NCI-H2227 (cell line): ENCODE results near the gene HMGXB4.
A peak's percentile ranks its signal among the peaks of the same experiment; 100 is the strongest.
"Not testable (repeated sequence)": the region's sequence is repeated elsewhere in the genome, so short reads cannot be mapped to it uniquely, and the experiment has no call there.

ENCODE experiments used
- DNase-seq: peaks from one replicate; lab custom pipeline; 2025; ENCODE audit not compliant: unreplicated experiment; lab: John Stamatoyannopoulos, UW

The HMGXB4 gene, protein sequence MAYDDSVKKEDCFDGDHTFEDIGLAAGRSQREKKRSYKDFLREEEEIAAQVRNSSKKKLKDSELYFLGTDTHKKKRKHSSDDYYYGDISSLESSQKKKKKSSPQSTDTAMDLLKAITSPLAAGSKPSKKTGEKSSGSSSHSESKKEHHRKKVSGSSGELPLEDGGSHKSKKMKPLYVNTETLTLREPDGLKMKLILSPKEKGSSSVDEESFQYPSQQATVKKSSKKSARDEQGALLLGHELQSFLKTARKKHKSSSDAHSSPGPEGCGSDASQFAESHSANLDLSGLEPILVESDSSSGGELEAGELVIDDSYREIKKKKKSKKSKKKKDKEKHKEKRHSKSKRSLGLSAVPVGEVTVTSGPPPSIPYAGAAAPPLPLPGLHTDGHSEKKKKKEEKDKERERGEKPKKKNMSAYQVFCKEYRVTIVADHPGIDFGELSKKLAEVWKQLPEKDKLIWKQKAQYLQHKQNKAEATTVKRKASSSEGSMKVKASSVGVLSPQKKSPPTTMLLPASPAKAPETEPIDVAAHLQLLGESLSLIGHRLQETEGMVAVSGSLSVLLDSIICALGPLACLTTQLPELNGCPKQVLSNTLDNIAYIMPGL

DNA sequence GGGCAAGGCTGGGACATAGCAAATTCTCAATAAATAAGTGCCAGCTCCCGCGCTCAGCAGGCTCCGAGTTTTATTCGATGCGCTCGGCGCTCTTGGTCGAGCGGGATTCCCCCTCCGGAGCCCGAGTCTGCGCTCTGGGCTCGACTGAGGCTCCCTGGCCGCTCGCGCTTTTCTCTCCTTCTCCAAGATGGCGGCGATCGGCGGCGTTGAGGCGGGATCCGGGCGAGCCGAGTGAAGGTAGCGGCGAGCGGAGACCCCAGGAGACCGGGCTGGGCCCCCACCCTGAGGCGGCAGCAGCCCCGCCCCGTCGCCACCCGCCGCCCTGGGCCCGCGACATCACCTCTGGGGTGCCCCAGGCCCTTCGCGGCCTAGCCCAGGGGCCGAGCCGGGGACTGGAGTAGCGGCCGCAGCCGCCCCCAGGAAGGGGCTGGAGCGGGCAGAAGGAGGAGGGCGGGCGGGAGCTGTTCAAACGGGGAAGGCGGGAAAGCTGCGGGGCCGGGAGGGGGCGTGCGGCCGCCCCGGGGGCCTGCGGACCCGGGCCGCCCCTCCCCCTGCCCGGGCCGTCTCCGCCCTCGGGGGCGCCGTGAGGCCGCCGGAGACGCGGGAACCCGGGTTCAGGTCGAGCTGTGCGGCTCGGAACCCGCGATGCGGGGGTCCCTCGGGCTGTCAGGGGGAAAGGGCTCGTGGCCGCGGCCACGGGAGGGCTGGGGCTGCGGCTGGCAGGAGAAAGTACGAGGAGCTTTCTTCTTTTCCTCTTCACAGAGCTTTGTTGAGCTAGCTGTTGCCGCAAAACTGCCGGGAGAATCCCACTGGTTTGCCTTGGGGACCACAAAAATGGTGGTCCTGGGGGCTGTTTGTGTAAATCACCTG is at the start of gene HMGXB4:
HMGXB4 (plus strand) TSS at position 173 of the 870 bp plus-strand sequence. CDS start 4,898 bp downstream, outside the sequence.
- peak; percentile 90 for DNase-seq

DNA sequence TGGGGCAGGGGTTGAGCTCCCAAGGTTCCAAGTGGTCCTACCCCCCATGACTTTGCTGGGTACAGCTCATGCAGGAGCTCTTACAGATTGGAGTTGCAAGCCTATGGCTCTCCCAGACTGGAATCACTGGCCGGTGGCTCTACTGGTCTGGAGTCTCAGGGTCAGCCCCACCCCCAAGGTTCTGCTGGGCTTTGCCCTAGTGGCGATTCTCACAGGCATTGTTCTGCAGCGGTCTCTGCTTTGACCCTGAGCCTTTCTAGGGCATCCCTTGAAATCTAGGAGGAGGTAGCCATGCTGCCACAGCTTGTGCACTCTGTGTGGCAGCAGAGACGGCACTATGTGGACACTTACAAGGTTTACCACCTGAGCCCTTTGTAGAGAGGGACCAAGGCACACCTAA is 49.3 kb upstream of the HMGXB4 start:
- no peak for DNase-seq

DNA sequence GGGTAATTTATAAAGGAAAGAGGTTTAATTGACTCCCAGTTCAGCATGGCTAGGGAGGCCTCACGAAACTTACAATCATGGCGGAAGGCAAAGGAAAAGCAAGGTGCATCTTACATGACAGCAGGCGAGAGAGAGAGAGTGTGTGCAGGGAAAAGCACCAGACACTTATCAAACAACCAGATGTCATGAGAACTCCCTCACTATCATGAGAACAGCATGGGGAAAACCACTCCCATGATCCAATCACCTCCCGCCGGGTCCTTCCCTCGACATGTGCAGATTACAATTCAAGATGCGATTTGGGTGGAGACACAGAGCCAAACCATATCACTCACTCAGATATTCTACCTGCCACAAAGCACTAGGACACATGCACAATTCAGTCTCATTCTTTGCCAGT is 48.1 kb upstream of the HMGXB4 start:
- DNase-seq = no peak

DNA sequence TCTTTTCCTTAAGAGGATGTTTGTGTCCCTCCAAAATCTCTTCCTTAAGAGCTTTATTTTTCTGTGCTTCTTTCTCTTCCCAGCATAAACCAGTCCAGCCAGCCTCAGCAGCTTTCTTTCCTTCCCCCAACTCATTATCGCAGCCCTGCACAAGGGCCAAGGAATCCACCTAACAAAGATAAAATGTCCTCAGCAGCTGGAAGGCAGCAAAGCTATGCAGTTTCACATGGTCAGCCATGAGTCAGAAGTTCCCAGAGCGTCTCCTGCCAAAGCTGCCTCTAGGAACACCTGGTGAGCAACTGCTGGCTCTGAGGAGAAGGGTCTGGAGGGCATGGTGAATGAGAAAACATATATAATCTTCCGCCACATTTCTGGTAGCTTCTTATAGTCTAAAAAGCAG is 45.3 kb upstream of the HMGXB4 start:
- DNase-seq = no peak

DNA sequence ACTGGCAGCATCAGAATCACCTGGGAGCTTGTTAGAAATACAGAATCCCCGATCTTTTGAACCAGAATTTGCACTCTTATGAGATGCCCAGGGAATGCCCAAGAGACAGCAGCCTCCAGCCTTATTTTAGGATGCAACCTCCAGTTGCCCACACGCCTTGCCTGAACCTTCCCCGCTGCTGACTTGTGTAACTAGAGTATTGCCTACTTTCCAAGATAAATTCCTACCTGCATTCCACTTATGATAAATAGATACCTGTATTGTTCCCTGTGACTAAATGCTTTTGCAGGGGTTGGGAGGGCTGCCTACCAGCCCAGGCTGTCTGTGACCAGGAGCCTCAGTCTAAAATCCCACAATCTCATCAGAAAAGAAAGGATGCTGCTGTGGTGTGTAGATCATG is 44.3 kb upstream of the HMGXB4 start:
- DNase-seq = no peak

DNA sequence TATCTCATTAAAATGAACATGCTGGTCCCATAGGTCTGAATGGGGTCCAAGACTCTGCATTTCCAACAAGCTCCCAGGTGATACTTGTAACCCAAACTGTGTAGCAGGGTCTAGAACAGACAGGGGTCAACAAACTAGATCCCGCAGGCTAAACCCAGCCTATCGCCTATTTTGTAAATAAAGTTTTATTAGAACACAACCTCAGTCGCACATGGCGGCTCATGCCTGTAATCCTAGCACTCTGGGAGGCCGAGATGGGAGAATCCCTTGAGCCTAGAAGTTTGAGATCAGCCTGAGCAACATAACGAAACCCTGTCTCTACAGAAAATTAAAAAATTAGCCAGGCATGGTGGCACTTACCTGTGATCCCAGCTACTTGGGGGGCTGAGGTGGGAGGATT is 42.3 kb upstream of the HMGXB4 start:
- DNase-seq = no peak

DNA sequence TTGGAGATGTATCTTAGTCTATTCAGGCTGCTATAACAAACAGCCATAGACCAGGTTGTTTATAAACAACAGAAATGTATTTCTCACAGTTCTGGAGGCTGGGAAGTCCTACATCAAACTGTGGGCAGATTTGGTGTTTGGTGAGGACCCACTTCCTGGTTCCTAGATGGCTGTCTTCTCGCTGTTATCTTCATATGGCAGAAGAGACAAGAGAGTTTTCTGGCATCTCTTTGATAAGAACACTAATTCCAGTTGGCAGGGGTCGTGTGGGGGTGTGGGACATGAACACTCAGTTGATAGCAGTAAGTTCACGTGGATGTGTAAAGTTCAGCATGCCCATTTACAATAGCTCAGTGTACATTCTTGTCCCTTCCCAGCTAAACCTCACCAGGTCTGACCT is 41.3 kb upstream of the HMGXB4 start:
- no peak for DNase-seq

DNA sequence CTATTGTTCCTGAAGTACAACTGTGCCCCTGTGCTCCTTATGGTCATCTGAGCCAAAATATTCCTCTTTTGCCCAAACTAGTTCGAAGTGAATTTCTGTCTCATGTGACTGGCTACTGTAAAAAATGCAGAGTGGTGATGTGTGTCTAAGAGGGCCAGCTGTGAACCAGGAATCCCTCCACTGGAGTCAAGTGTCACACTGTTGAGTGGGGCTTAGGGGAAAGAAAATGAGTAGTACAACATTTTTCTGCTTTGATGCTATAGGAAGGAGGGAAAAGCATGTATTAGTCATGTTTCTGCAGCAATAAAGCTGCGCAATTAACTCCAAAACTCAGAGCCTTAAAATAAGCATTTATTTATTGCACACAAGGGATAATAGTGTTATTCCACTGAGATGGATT is 39.8 kb upstream of the HMGXB4 start:
- DNase-seq = no peak

DNA sequence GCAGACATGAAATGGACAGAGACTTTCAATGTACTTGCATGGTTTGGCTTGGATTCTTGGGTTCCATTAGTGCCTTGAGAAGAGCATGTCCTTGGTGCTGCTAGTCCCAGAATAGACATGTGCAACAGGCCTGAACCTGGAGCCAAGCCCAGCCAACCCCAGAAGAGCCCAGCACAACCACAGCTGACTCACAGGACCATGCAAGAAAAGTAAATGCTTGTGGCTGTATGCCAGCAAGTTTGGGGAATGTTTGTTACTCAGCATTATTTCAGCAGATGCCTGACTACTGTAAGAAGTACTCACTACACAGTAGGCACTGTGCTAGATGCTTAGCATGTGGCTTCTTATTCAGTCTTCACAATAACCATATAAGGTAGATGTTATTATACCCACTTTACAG is 39.2 kb upstream of the HMGXB4 start:
- no peak for DNase-seq

DNA sequence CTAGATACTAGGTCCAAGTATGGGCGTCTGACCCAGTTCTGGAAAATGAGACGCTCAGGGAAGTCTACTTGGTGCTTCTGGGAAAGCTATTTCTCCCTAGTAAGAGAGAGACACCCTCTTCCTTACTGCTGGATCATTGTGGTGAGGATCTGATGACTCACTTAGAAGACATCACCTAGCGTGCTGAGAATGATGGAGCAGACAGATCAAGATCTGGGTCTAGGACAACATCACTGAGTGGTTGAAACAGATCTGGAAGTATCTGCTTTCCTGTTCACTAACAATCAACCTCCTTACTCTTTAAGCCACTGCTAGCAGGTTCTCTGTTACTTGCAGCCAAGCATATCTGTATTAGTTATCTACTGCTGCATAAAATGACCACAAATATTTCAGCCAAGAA is 38.3 kb upstream of the HMGXB4 start:
- no peak for DNase-seq

DNA sequence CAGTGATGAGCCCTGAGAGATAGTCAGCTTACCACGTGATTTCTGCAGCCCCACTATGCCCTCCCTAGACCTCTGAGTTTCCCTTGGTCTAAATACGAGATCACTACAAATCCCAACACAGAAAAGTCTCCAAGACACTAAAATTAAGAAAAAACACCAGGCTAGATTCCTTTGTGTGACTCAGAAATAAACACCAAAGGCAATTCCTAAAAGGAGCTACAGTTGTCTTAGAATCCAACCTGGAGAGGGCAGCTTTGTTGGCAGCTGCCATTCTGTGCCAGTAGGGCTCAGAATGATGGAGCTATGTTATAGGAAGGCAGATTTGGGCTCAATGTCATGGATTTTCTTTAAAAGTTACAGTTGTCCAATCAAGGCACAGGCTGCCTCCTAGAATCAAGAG is 37.1 kb upstream of the HMGXB4 start:
- no peak for DNase-seq

DNA sequence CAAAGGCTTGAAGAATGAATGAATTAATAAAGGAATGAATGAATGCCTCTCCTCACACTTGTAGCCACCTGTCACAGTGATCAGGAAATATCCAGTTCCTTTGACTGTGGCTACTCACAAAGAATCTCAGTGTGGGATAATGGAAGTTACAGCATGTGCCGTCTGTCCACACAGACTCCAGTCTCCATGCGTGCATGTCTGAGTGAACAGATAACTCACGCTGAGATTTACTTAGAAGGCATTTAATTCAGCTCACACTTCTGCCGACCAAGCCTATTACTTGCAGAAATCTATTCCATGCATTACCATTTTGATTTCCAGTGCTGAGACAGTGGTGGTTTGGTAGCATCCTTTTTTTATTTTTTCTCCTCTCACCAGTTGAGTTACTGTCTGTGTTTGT is 32.3 kb upstream of the HMGXB4 start:
- no peak for DNase-seq

DNA sequence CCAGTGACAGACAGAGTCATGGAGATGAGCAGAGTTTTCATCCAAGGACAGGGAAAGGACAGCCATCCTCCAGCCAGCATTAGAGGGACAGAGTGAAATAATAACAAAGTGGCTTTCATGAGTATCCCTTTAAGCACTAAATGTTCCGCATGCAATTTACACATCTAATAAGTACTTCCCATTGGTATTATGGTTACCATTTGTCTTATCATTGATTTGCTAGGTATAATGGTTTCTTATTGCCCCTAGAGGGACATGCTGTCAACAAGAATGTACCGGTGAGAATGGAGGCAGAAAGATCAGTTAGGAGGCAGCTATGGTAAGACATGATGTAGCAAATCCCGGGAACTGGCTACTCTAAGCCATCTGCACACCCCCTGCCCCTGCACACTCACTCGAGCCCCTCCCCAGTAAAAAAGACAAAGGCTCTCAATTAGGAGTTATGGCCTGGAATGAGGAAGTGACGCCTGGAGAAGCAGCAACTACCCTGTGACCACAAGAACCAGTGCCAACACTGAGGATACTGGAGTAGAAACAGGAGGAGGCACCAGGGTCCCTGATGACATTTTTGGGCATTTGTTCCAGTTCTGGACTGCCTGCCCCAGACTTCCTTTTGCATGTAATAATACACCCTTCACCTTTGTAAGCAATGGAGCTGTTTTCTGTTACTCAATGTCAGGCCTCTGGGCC is 30.2 kb upstream of the HMGXB4 start:
- no peak for DNase-seq

DNA sequence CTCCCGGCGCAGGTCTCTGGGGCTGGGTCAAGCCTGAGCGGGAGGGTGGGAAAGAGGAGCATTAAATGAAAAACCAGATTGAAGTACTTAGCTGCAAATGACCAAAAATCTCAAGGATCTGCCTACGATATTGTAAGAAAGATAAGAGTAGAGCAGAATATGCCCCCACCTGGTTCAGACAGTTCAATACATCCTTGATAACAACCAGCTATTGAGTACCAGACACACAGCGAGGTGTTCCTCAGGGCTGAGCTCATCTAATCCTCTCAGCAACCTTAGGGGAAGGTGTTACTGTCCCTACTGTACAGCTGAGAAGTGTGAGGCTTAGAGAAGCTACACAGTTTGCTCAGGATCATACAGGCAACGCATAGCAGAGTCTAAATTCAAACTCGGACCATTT is 27.4 kb upstream of the HMGXB4 start:
- no peak for DNase-seq

DNA sequence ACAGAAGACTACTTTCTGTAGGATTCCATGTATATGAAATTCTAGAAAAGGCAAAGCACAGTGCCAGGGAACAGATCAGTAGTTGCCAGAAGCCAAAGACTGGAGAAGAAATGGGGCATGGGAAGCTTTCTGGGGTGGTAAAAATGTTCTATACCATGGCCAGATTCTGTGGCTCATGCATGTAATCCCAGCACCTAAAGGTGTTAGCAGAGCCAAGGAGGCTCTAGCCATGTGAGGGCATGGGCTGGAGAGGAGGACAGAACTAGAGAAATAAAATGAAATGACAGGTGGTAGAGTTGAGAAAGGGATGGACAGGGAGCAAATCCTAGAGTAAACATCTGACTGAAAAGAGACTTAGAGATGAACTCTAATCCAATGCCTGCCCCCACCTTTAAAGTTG is 26.9 kb upstream of the HMGXB4 start:
- DNase-seq = no peak

DNA sequence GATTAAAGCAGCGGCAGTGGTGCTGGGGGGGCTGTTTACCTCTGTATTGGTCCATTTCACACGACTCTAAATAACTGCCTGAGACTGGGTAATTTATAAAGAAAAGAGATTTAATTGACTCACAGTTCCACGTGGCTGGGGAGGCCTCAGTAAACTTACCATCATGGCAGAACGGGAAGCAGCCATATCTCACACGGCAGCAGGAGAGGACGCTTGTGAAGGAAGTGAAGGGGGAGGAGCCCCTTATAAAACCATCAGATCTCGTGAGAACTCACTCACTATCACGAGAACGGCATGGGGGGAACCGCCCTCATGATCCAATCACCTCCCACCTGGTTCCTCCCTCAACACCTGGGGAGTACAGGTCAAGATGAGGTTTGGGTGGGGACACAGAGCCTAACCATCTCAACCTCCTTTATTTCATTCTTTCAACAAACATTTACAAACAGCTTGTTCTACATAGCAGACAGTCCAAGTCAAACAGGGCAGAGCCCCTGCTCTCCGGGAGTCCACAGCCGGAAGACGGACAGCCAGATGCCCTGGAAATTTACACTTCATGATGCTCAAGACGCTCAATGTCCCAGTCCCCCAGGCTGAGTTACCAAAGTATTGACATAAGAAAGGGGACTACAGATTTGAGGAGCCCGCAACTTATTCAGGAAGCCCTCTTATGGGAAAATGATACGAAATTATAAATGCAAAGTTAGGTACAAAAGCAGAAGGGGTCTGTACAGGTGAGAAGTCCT is 26.3 kb upstream of the HMGXB4 start:
- DNase-seq = peak; percentile 37

DNA sequence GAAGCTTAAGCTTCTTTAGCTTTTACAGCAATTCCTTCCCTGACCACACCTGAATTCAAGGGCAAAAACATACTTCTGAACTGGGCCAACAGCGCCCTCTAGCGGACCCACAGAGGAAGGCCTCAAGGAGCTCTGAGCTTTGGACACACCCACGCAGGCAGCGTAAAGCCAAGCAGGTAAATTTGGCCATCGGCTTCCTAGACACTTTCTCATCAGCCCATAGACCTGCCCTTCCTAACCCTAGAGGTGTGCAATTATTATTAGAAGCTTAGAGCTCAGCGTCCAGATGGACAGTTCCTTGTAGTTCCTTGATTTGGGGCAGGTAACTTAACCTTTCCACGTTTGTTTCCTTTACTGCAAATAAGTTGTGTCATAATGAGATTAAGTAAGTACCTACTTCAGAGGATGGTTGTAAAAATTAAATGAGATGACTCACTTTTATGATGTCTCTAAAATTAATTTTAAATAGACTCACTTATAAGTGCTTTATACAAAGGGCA is 25.7 kb upstream of the HMGXB4 start:
- peak; percentile 79 for DNase-seq

DNA sequence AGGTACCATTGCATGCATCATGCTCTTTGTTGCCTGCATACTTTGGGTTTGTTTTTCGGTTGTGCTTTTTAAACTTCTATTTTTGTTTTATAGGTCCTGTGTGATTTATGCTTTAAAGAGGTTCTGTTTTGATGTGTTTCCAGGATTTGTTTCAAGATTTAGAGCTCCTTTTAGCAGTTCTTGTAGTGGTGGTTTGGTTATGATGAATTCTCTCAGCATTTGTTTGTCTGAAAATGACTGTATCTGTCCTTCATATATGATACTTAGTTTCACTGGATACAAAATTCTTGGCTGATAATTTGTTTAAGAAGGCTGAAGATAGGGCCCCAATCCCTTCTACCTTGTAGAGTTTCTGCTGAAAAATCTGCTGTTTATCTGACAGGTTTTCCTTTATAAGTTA is 18.5 kb upstream of the HMGXB4 start:
- not testable (repeated sequence) for DNase-seq

DNA sequence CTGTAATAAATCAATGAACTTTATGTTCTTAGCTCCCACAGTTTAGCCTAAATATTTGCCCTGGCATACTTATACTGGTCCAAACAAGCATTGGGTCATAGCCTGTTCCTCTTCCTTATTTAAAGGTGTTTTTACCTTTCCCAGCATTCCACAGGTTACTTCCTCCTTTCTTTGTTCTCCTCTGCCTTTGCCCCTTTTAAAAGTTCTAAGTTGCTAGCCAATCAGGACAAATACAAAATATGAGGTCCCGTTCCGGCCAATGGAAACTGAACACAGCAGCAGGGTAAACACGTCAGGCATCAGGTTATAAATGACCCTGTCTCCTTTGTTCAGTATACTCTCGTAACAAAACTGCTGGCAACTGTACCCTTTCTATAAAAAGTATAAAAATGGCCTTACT is 12.8 kb upstream of the HMGXB4 start:
- DNase-seq = not testable (repeated sequence)

DNA sequence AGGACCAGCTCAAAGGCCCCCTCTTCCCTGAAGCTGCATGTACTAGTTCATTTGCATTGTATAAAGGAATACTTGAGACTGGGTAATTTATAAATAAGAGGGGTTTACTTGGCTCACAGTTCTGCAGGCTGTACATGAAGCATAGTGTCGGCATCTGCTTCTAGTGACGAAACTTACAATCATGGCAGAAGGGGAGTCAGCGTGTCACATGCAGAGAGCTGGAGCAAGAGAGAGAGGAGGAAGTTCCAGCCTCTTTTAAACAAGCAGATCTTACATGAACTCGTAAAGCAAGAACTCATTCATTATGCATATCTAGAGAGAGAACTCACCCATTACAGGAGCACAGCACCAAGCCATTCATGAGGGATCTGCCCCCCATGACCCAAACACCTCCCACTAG is 7.1 kb upstream of the HMGXB4 start:
- no peak for DNase-seq
